WTC11 (cell line): ENCODE measurements around the gene ZC3H12D.

ENCODE experiments used
- ARID4B ChIP-seq: sonication (generic); formaldehyde crosslinking; IDR thresholded peaks from 2 replicates; pipeline ENCODE4 v1.8.0; 2023; ENCODE audit warnings: missing genetic modification reagents, mild to moderate bottlenecking, borderline replicate concordance
- CBFB ChIP-seq: sonication (generic); formaldehyde crosslinking; IDR thresholded peaks from 2 replicates; pipeline ENCODE4 v1.8.1; 2022; ENCODE audit warnings: mild to moderate bottlenecking, low read depth, missing genetic modification reagents
- CREB1 ChIP-seq: sonication (generic); formaldehyde crosslinking; IDR thresholded peaks from 2 replicates; pipeline ENCODE4 v1.8.0; 2023; ENCODE audit warnings: mild to moderate bottlenecking, missing genetic modification reagents
- CTCF ChIP-seq: fragments of 200-600 bp; IDR thresholded peaks from 2 replicates; pipeline ENCODE4 v1.8.0; 2022; ENCODE audit warnings: antibody characterized with exemption
- E2F5 ChIP-seq: sonication (generic); formaldehyde crosslinking; IDR thresholded peaks from 2 replicates; pipeline ENCODE4 v1.8.1; 2022; ENCODE audit warnings: mild to moderate bottlenecking, moderate library complexity, missing genetic modification reagents
- FOXP1 ChIP-seq: sonication (generic); formaldehyde crosslinking; IDR thresholded peaks from 2 replicates; pipeline ENCODE4 v1.8.0; 2022; ENCODE audit warnings: missing genetic modification reagents, mild to moderate bottlenecking, moderate library complexity, borderline replicate concordance
- GABPB1 ChIP-seq: sonication (generic); formaldehyde crosslinking; IDR thresholded peaks from 2 replicates; pipeline ENCODE4 v1.8.1; 2023; ENCODE audit warnings: mild to moderate bottlenecking, missing genetic modification reagents
- JUN ChIP-seq: sonication (generic); formaldehyde crosslinking; IDR thresholded peaks from 2 replicates; pipeline ENCODE4 v1.8.0; 2023; ENCODE audit warnings: mild to moderate bottlenecking, missing genetic modification reagents
- NR3C1 ChIP-seq: sonication (generic); formaldehyde crosslinking; conservative IDR thresholded peaks from 2 replicates; pipeline ENCODE4 v1.8.1; 2023; ENCODE audit warnings: low read depth, mild to moderate bottlenecking, missing genetic modification reagents
- PRRX2 ChIP-seq: fragments of 250-450 bp; sonication (Bioruptor Pico); IDR thresholded peaks from 2 replicates; pipeline ENCODE4 v1.8.0; 2021; ENCODE audit warnings: mild to moderate bottlenecking
- SP1 ChIP-seq: sonication (generic); formaldehyde crosslinking; conservative IDR thresholded peaks from 2 replicates; pipeline ENCODE4 v1.8.1; 2022; ENCODE audit warnings: missing genetic modification reagents
- USF1 ChIP-seq: sonication (generic); formaldehyde crosslinking; IDR thresholded peaks from 2 replicates; pipeline ENCODE4 v1.8.0; 2022; ENCODE audit warnings: mild to moderate bottlenecking, missing genetic modification reagents
- ZMAT4 ChIP-seq: fragments of 250-450 bp; sonication (Bioruptor Pico); IDR thresholded peaks from 2 replicates; pipeline ENCODE4 v1.9.0; 2021; ENCODE audit warnings: mild to moderate bottlenecking

- TF ChIP-seq CTCF (no peak), ARID4B (CRISPR knock-in tag) (no peak), CREB1 (no peak), FOXP1 (CRISPR knock-in tag) (no peak), SP1 (CRISPR knock-in tag) (no peak), NR3C1 (no peak), ZMAT4 (CRISPR knock-in tag) (no peak), PRRX2 (no peak), USF1 (no peak), JUN (no peak), CBFB (no peak), GABPB1 (CRISPR knock-in tag) (no peak), E2F5 (no peak)
These were observed 65.0 kb downstream of the ZC3H12D start for GRCh38 chr6:149419696-149420404.
